ENCODE measurements around the gene MSI2.
"Not testable (repeated sequence)": the region's sequence is repeated elsewhere in the genome, so short reads cannot be mapped to it uniquely, and the experiment has no call there.

MSI2 gene

GRCh38 chr17:57489321-57489720, 233.0 kb downstream of the MSI2 start:
- DNase-seq, result no peak

- DNase-seq, result no peak
Observed at GRCh38 chr17:57490111-57490845, 234.0 kb downstream of the MSI2 start.

GRCh38 chr17:57490890-57491289, 234.6 kb downstream of the MSI2 start:
- DNase-seq, result no peak

GRCh38 chr17:57493171-57493570, 236.8 kb downstream of the MSI2 start:
- DNase-seq, result no peak

GRCh38 chr17:57493625-57494024, 237.3 kb downstream of the MSI2 start:
- no peak for DNase-seq

GRCh38 chr17:57494443-57494842, 238.1 kb downstream of the MSI2 start:
- DNase-seq, result no peak

- no peak for DNase-seq
Observed at GRCh38 chr17:57495771-57496170, 239.4 kb downstream of the MSI2 start.

GRCh38 chr17:57496382-57496781, 240.1 kb downstream of the MSI2 start:
- DNase-seq, result no peak

GRCh38 chr17:57498443-57498842, 242.1 kb downstream of the MSI2 start:
- no peak for DNase-seq

- not testable (repeated sequence) for DNase-seq
Observed at GRCh38 chr17:57499221-57499620, 242.9 kb downstream of the MSI2 start.

- DNase-seq, result no peak
Observed at GRCh38 chr17:57499648-57500049, 243.3 kb downstream of the MSI2 start.

- no peak for DNase-seq
Observed at GRCh38 chr17:57501016-57501415, 244.7 kb downstream of the MSI2 start.

GRCh38 chr17:57502022-57502421, 245.7 kb downstream of the MSI2 start:
- no peak for DNase-seq

GRCh38 chr17:57502811-57503241, 246.5 kb downstream of the MSI2 start:
- no peak for DNase-seq

GRCh38 chr17:57504208-57504607, 247.9 kb downstream of the MSI2 start:
- DNase-seq, result no peak

- no peak for DNase-seq
Observed at GRCh38 chr17:57505841-57506773, 249.8 kb downstream of the MSI2 start.

- no peak for DNase-seq
Observed at GRCh38 chr17:57506774-57507127, 250.4 kb downstream of the MSI2 start.

GRCh38 chr17:57507828-57508227, 251.5 kb downstream of the MSI2 start:
- no peak for DNase-seq

- no peak for DNase-seq
Observed at GRCh38 chr17:57508671-57509070, 252.3 kb downstream of the MSI2 start.

GRCh38 chr17:57511475-57512123, 255.3 kb downstream of the MSI2 start:
- no peak for DNase-seq

- DNase-seq, result no peak
Observed at GRCh38 chr17:57512258-57512657, 255.9 kb downstream of the MSI2 start.

GRCh38 chr17:57512691-57513090, 256.4 kb downstream of the MSI2 start:
- no peak for DNase-seq

- no peak for DNase-seq
Observed at GRCh38 chr17:57513569-57513968, 257.2 kb downstream of the MSI2 start.

- no peak for DNase-seq
Observed at GRCh38 chr17:57514614-57515013, 258.3 kb downstream of the MSI2 start.

All from CD4-positive, alpha-beta T cell treated with Interleukin-21 for 1 hour (primary cell).